Renal cortex interstitium (tissue), 11 donors: ENCODE data around the gene BAZ2A. TPM values are rescaled to one million over a fixed set of nuclear protein-coding genes. Genes with fewer than 3 reads are reported as not detected.
"Not testable (repeated sequence)": the region's sequence is repeated elsewhere in the genome, so short reads cannot be mapped to it uniquely, and the experiment has no call there.

Experiments
- DNase-seq, 11 donors: peaks; one replicate each; pipeline ENCODE4 v3.0.0-alpha.2; 2013; ENCODE audit warnings: low read depth in 9 of 11, low spot score in 4 of 11; ENCODE audit errors: extremely low read depth in 1 of 11
- polyA plus RNA-seq, 3 donors: library from polyadenylated mRNA; unstranded; fragments of 120-200 nt; gene quantifications; one replicate each; pipeline ENCODE4 v1.2.1, GENCODE V29; 2013; ENCODE audit not compliant: insufficient read length in 3 of 3

BAZ2A gene
- polyA plus RNA-seq, 3 donors, result 79.3 to 104 (median 88.5) TPM

GRCh38 chr12:56614627-56615026 lies 15.5 kb downstream of the BAZ2A start:
- DNase-seq, result no peak

- no peak for DNase-seq
These were observed 25.8 kb downstream of the BAZ2A start for GRCh38 chr12:56604355-56604754.

GRCh38 chr12:56602239-56602638 lies 27.9 kb downstream of the BAZ2A start:
- no peak for DNase-seq

- no peak for DNase-seq
These were observed 28.6 kb downstream of the BAZ2A start for GRCh38 chr12:56601503-56601902.

- no peak for DNase-seq
These were observed 29.4 kb downstream of the BAZ2A start for GRCh38 chr12:56600753-56601152.

GRCh38 chr12:56599797-56600196 lies 30.3 kb downstream of the BAZ2A start:
- DNase-seq, result no peak

- DNase-seq, result no peak
These were observed 31.1 kb downstream of the BAZ2A start for GRCh38 chr12:56599041-56599440.

GRCh38 chr12:56596815-56597214 lies 33.3 kb downstream of the BAZ2A start:
- no peak for DNase-seq

GRCh38 chr12:56593909-56594621 lies 36.1 kb downstream of the BAZ2A start:
- peak; percentile 21 to 63 (median 49) for DNase-seq

GRCh38 chr12:56591961-56592360 lies 38.2 kb downstream of the BAZ2A start:
- no peak for DNase-seq

- no peak for DNase-seq
These were observed 39.0 kb downstream of the BAZ2A start for GRCh38 chr12:56591126-56591525.

GRCh38 chr12:56590237-56590830 lies 39.8 kb downstream of the BAZ2A start:
- no peak for DNase-seq

GRCh38 chr12:56589783-56590182 lies 40.3 kb downstream of the BAZ2A start:
- no peak for DNase-seq

GRCh38 chr12:56585098-56585497 lies 45.0 kb downstream of the BAZ2A start:
- no peak for DNase-seq

GRCh38 chr12:56581418-56582145 lies 48.5 kb downstream of the BAZ2A start:
- DNase-seq, result no peak

GRCh38 chr12:56578983-56579546 lies 51.1 kb downstream of the BAZ2A start:
- no peak for DNase-seq

GRCh38 chr12:56577248-56577647 lies 52.9 kb downstream of the BAZ2A start:
- not testable (repeated sequence) for DNase-seq

GRCh38 chr12:56574210-56574609 lies 55.9 kb downstream of the BAZ2A start:
- DNase-seq, result no peak

- DNase-seq, result no peak
These were observed 57.8 kb downstream of the BAZ2A start for GRCh38 chr12:56572288-56572687.

GRCh38 chr12:56571121-56571520 lies 59.0 kb downstream of the BAZ2A start:
- DNase-seq, result peak in 5 of 11 donors; percentile 33 to 63 (median 60)
